ENCODE results near the gene TRMT5. TPM values are rescaled to one million over a fixed set of nuclear protein-coding genes. Genes with fewer than 3 reads are reported as not detected.

The TRMT5 gene, protein sequence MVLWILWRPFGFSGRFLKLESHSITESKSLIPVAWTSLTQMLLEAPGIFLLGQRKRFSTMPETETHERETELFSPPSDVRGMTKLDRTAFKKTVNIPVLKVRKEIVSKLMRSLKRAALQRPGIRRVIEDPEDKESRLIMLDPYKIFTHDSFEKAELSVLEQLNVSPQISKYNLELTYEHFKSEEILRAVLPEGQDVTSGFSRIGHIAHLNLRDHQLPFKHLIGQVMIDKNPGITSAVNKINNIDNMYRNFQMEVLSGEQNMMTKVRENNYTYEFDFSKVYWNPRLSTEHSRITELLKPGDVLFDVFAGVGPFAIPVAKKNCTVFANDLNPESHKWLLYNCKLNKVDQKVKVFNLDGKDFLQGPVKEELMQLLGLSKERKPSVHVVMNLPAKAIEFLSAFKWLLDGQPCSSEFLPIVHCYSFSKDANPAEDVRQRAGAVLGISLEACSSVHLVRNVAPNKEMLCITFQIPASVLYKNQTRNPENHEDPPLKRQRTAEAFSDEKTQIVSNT
- 15.2 and 19.8 TPM in 2 replicates for total RNA-seq (ENCODE audit: low replicate concordance)
- long read RNA-seq, full-length matches to known transcripts, result 50 of 69 reads
- long read RNA-seq, partial matches to known transcripts, result 8 of 69 reads
- long read RNA-seq, other reads (novel, unspliced or antisense), result 11 of 69 reads

GRCh38 chr14:60980811-60981632 lies at the start of gene TRMT5, which contains the start of gene SLC38A6:
Gene TRMT5, minus strand, starts transcription at chr14:60981079. Its CDS starts 106 bp downstream, at chr14:60980973.
Gene SLC38A6, plus strand, starts transcription at chr14:60981245. Its CDS starts 33 bp downstream, at chr14:60981278.
- peaks cover 25% of the 10 kb centered on the region for H3K4me1 Mint-ChIP-seq (ENCODE audit: unreplicated experiment)
- H3K9me3 Mint-ChIP-seq, result no peaks in the 10 kb centered on the region
- DNase-seq (ENCODE audit: extremely low spot score, unreplicated experiment), result peak; percentile 94

DNA sequence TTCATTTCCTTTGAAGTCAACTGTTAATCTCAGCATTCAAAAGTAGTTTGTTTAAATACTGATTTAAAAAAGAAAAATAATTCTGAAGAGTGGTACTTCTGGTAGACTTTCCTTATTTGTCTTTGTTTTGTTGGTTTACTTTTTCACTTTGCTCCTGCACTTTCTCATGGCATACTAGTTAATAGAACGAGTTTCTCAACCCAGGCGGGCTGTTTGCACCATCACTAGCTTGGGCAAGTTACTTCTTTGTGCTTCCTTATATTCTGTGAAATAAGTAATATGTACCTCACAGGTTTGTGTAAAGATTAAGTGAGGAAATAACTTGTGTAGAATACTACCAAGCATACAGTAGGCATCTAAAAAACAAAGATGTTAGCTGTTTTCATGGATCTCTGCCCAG lies 45.6 kb upstream of the TRMT5 start:
- no peaks in the 10 kb centered on the region for H3K27me3 Mint-ChIP-seq
- no peaks in the 10 kb centered on the region for H3K9me3 Mint-ChIP-seq
- TF ChIP-seq, protein P1, sequence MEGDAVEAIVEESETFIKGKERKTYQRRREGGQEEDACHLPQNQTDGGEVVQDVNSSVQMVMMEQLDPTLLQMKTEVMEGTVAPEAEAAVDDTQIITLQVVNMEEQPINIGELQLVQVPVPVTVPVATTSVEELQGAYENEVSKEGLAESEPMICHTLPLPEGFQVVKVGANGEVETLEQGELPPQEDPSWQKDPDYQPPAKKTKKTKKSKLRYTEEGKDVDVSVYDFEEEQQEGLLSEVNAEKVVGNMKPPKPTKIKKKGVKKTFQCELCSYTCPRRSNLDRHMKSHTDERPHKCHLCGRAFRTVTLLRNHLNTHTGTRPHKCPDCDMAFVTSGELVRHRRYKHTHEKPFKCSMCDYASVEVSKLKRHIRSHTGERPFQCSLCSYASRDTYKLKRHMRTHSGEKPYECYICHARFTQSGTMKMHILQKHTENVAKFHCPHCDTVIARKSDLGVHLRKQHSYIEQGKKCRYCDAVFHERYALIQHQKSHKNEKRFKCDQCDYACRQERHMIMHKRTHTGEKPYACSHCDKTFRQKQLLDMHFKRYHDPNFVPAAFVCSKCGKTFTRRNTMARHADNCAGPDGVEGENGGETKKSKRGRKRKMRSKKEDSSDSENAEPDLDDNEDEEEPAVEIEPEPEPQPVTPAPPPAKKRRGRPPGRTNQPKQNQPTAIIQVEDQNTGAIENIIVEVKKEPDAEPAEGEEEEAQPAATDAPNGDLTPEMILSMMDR (conservative IDR thresholded peaks at IDR 0.05), result no peak
- H3K4me1 Mint-ChIP-seq (ENCODE audit: unreplicated experiment), result peaks cover 15% of the 10 kb centered on the region
- H3K36me3 Mint-ChIP-seq, result peaks cover 4% of the 10 kb centered on the region
- no peak overlapping the region for H3K27ac Mint-ChIP-seq
- no peak for DNase-seq (ENCODE audit: extremely low spot score, unreplicated experiment)
- H3K4me3 Mint-ChIP-seq, result no peak overlapping the region

More at GRCh38 chr14:60980811-60981632, at the start of gene TRMT5, which contains the start of gene SLC38A6:
- TF ChIP-seq, protein P1 (conservative IDR thresholded peaks at IDR 0.05), result no peak
- H3K27me3 Mint-ChIP-seq, result no peaks in the 10 kb centered on the region
- H3K27ac Mint-ChIP-seq, result no peak within 1 kb of the TSS
- no peak within 1 kb of the TSS for H3K4me3 Mint-ChIP-seq
- peaks cover 21% of the 10 kb centered on the region for H3K36me3 Mint-ChIP-seq

DNA sequence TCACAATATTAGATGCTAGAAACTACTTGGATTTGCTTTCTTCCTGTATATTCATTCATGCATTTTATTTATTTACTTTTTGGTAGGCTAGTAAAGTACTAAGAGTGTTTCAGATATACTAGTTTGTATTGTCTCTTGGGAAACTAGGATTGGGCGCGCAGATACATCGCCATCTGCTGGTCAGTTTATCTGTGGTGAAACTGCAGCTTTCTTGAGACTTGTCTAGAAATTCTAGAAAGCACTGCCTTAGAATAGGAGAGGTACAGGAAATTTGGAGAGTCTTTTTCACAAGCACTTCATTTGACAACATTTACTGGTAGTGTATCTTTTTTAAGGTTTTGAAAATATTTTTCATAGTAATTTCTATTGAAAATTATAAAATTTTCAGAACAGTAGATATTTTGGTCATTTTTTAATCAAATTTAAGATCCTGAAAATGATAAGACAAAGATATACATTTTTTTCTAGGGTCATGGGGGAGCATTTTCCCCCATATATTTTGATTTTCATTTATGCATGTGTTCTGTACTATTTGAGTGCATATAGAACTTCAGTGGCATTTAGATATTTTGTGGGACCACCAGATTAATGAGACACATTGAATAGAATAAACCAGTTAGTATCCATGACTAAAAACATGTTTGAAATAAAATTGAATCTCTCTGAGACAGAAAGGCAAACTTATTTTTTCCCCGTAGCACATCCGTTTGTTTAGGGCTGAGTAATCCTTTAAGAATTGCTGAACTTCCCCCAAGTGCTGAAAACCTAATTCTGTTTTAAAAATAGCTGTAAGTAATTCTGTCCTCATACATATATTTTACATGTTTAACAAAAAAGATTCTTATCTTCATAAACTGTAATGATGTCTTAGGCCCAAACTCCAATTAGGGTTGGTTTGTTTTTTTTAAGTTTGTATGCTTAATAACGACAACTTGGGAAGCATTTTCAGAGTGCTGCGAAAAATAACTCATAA lies 44.7 kb upstream of the TRMT5 start:
- Mint-ChIP-seq H3K9me3 (no peaks in the 10 kb centered on the region), H3K27ac (no peak overlapping the region), H3K4me1 (ENCODE audit: unreplicated experiment) (peaks cover 15% of the 10 kb centered on the region), H3K36me3 (peaks cover under 1% of the 10 kb centered on the region), H3K4me3 (no peak overlapping the region), H3K27me3 (no peaks in the 10 kb centered on the region)
- TF ChIP-seq, protein P1 (conservative IDR thresholded peaks at IDR 0.05), result peak; percentile 94
- no peak for DNase-seq (ENCODE audit: extremely low spot score, unreplicated experiment)

- no peak for DNase-seq (ENCODE audit: extremely low spot score, unreplicated experiment)
- TF ChIP-seq, protein P1 (conservative IDR thresholded peaks at IDR 0.05), result no peak
- Mint-ChIP-seq H3K4me1 (ENCODE audit: unreplicated experiment) (no peaks in the 10 kb centered on the region), H3K4me3 (no peak overlapping the region), H3K36me3 (peaks cover 5% of the 10 kb centered on the region), H3K9me3 (no peaks in the 10 kb centered on the region), H3K27me3 (no peaks in the 10 kb centered on the region), H3K27ac (no peak overlapping the region)
Measured at GRCh38 chr14:61019537-61019936, 38.7 kb upstream of the TRMT5 start.
